Inflammatory macrophage (primary cell): Measurements from ENCODE around the gene ITPKC.
"Not testable (repeated sequence)": the region's sequence is repeated elsewhere in the genome, so short reads cannot be mapped to it uniquely, and the experiment has no call there.

Source experiments
- DNase-seq, 2 donors: peaks; one replicate each; pipeline ENCODE4 v3.0.0-alpha.2; 2020 to 2022

ITPKC gene

DNA sequence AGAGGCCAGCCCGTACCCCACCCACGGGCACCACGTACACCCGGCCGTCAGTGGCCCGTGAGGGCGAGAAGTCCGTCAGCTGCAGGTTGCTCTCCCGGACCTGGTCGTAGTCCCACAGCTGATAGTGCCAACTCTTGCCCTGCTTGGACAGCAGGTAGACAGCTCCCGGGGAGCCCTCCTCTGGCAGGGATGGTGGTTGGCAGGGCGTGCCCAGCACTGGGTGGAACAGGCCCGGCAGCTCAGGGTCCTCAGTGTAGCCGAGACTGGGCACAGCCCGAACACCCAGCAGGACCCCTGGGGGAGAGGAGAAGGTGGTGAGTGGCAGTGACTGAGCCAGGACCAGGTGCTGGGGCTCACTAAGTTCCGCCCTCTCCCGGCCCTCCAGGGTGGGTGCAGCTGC, 25.6 kb downstream of the ITPKC start:
- no peak for DNase-seq

DNA sequence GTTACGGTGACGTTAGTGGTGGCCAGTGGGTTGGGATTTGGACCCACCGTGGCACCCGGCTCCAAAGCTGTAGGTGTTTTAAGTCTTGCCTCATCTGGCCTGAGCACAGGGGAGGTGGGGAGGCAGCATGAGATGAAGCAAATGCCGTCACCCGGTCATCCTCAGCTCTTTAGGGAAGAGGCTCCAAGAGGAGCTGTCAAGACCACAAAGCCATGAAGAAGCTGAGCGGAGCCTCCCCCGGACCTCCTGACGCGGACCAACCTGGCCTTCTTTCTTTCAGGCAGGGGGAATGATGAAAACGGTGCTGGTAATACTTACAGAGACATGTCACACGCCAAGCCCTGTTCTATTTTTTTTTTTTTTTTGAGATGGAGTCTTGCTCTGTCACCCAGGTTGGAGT, 26.0 kb downstream of the ITPKC start:
- peak in 1 of 2 donors; percentile 60 for DNase-seq

DNA sequence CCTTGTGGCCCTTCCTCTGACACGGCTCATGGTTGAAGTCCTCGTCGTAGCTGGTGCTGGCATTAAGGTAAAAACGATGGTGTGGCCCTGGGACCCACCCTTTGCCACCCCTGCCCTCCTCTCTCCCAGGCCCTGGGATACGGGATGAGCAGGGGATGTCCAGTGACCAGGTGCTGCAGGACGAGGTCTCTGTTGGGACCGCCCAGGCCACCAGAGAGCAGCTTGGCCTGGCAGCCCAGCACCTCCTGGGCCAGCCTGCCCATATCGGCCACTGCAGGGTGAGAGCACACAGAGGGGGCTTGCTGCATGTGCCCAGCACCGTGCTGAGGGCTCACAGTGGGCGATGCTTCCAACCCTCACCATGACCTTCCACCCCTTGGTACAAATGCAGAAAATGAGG, 27.0 kb downstream of the ITPKC start:
- no peak for DNase-seq

DNA sequence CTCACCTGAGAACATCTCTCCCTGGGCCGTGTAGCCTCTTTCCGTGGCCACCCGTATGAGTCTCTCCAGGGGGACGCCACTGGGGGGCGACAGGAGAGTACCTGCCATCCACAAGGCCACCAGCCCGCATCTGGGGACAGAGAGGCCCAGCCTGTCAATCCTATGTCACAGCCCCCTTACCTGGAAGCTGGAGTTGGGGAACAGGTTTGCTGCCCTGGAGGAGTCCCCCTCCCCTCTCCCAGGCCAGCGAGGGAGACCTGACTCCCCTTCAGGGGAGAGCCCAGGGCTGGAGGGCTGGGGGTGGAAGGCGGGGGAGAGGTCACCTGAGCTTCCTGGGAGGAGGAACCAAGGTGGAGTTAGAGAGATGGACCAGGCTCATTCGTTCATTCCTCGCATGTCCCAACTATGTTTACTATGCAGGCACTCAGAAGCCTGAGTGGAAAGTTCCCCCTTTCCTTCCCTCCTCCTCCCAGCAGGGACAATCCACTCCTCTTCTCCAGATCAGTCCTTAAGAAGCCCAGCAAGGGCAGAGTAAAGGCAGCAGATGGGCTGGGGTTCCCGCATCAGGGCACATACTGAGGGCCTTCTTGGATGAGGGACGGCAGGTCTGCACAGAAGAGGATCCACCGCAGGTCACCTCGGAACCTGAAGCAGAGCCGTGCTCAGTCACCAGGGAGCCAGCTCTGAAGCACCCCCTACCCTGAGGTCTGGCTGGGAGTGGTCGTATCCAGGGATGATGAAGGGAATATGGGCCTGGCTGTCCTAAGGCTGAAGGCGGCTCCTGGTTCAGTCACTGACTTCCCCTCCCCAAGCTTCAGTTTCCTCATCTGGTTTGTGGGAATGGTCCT, 27.9 kb downstream of the ITPKC start:
- no peak for DNase-seq

DNA sequence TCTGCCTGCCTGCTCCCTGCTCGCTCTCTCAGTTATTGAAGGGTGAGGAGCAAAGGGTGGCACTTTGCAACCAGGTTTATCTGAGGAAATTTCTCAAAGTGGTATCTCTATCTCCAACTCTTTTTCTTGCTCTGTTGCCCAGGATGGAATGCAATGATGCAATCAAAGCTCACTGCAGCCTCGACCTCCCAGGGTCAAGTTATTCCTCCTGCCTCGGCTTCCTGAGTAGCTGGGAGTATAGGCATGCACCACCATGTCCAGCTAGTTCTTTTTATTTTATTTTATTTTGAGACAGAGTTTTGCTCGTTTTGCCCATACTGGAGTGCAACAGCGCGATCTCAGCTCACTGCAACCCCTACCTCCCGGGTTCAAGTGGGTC, 28.5 kb downstream of the ITPKC start:
- no peak for DNase-seq

DNA sequence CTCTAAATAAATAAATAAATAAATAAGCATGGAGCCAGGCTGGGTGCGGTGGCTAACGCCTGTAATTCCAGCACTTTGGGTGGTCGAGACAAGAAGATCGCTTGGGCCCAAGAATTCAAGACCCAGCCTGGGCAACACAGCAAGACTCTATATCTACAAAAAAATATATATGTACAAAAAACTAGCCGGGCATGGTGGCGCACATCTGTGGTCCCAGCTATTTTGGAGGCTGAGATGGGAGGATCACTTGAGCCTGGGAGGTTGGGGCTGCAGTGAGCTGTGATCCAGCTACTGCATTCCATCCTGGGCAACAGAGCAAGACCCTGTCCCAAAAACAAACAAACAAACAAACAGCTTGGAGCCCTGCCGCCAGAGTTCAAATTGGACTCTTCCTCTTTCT, 30.6 kb downstream of the ITPKC start:
- DNase-seq, result no peak

DNA sequence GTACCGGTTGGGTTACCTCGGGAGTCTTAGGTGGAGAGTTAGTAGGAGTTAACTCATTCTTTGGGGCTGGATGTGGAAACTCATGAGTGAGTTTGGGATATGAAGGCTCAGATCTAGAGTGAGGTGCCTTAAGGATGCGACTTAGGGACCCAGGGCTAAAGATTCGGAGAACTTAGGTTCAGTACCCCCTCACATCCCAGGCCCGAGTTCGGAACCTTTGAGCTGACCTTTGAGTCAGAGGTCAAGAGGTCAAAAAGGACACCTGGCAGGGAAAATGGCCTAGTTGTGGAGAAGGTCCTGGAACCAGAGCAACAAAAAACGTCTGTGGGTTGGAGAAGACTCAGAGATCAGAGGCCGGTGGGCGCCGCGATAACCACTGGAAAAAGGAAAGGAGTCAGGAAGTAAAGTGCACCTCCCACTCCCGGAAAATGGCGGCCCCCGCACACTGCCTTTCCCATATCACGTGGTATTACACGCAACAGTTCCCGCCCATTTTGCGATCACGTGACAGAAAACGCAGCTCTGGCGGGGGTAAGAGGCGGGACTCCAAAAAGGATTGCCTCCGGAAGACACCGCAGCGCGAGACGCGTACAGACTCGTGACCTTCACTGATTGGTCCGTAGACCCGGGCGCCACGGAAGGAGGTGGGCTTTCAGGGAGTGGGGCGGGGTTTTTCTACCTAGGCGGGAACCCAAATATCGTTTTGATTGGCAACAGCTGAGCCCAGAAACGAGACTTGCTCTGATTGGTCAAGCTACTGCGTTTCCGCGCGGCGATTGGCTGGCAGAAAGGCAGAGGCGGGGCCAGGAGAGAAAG, 33.4 kb downstream of the ITPKC start, which contains the start of gene ACTMAP:
TSS of gene ACTMAP (minus strand) at position 420 of the 816 bp plus-strand sequence. CDS start 674 bp downstream, outside the sequence.
- peak; percentile 100 for DNase-seq

DNA sequence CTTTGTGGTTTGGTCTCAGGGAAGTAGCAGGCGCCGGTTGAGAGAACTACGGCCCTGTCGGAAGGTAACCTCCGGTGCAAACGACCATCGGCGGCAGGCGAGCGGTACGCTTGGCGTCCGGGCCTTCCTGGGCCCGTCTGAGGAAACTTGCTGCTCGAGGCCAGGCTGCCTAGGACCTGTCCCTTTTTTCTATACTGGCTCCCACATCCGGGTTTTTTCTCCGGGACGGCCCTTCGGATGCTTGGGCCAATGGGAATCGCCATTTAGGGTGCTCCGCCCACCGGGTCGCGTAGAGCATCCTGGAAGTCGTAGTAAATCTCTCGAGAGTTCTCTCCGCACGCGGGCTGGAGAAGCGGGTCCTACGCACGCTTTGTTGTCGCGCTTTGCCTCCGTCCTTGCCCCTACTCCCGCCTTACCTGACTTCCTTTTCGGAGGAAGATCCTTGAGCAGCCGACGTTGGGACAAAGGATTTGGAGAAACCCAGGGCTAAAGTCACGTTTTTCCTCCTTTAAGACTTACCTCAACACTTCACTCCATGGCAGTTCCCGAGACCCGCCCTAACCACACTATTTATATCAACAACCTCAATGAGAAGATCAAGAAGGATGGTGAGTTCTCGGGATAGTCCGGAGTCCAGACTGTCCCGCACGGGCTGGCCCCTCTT, 34.1 kb downstream of the ITPKC start, which contains the start of gene SNRPA:
TSS of gene SNRPA (plus strand) at position 330 of the 664 bp plus-strand sequence. CDS start at position 536, 206 bp downstream.
- peak; percentile 98 to 99 for DNase-seq

DNA sequence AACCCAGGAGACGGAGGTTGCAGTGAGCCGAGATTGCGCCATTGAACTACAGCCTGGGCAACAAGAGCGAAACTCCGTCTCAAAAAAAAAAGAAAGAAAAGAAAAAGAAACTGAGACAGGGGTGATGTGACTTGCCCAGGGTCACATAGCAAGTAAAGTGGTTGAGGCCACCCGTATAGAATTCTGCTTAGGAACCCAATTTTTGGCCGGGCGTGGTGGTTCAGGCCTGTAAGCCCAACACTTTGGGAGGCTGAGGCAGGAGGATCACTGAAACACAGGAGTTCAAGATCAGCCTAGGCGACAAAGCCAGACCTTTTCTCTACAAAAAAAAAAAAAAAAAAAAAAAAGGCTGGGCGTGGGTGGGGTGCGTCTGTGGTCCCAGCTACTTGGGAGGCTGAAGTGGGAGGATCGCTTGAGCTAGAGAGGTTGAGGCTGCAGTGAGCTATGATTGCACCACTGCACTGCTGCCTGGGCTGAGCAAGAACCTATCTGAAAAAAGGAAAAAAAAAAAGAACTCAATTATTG, 35.4 kb downstream of the ITPKC start:
- DNase-seq, result peak in 1 of 2 donors; percentile 43

DNA sequence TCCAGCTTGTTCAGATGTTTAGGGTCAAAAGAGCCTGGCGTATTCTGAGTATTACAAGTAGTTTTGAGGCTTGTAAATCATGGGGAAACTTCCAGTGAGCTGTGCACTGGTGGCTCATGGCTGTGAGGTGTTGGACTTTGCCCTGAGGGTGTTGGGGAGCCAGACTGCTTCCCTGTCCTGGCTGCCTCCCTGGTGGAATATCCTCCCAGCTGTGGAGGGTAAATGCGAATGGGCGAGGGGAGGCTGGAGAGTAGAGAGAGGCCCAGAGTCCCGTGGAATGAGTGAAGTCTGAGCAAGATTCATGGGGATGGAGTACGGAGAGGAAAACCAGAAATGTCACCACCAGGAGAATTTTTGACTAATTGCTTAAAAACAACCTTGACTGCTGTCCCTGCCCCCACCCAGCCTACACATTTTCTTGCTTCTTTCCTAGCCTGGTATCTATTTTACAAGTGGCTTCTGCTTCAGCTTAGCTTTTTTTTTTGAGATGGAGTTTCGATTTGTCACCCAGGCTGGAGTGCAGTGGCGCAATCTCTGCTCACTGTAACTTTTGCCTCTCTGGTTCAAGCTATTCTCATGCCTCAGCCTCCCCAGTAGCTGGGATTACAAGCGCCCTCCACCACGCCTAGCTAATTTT, 37.8 kb downstream of the ITPKC start:
- DNase-seq, result peak; percentile 66 to 85

DNA sequence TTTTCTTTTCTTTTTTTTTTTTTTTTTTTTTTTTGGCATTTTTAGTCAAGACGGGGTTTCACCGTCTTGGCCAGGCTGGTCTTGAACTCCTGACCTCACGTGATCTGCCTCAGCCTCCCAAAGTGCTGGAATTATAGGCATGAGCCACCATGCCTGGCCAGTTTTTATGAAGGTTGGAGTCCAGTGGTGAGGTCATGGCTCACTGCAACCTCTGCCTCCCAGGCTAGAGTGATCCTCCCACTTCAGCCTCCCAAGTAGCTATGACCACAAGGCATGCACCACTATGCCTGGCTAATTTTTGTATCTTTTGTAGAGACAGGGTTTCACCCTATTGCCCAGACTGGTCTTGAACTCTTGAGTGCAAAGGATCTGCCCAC, 38.3 kb downstream of the ITPKC start:
- DNase-seq, result peak in 1 of 2 donors; percentile 20

DNA sequence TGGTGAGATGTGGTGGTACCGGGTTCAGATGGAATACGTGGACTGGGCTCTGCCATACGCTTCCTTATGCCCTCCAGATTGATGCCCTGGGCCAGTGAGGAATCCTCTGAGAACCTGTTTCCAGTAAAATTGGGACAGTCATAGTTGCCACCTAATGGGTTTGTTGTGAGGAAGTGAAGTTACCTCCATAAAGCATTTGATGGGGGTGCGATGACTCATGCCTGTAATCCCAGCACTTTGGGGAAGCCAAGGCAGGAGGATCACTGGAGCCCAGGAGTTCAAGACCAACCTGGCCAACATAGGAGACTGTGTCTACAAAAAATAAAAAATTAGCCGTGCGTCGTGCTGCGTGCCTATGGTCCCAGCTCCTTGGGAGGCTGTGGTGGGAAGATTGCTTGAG, 38.9 kb downstream of the ITPKC start:
- DNase-seq, result no peak

DNA sequence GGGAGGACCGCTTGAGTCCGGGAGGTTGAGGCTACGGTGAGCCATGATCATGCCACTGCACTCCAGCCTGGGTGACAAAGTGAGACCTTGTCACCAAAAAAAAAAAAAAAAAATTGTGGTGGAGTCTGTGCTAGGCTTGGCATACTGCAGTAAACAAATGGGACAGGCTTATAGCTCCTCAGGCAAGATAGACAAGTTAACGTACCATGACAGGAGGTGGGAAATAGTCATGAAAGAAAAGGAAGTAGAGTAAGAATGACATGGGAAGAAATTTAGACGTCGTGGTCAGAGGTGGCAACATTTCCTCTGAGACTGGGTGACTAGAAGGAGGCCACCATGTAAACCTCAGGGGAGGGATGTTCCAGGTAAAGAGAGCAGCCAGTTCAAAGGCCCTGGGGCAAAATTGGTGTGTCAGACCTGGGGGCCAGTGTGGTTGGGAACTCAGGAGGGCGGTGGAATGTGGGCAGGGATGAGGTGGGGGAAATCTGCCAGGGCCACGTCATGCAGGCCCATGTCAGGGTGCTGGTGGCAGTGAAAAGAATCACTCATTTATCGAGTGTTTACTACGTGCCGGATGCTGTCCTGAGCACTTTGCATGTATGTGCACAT, 39.7 kb downstream of the ITPKC start:
- no peak for DNase-seq

DNA sequence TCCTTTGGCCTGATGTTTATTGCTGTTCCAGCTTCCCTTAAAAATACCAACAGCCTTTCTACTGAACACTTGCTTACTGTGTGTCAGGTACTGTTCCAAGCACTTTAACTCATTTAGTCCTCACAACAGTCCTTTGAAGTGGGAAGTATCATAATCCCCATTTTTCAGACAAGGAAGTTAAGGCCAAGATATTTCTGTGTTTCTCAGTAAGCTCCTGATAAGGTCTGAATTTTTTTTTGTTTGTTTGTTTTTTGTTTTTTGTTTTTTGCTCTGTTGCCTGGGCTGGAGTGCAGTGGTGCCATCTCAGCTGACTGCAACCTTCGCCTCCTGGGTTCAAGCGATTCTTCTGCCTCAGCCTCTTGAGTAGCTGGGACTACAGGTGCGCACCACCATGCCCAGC, 41.6 kb downstream of the ITPKC start:
- no peak for DNase-seq

DNA sequence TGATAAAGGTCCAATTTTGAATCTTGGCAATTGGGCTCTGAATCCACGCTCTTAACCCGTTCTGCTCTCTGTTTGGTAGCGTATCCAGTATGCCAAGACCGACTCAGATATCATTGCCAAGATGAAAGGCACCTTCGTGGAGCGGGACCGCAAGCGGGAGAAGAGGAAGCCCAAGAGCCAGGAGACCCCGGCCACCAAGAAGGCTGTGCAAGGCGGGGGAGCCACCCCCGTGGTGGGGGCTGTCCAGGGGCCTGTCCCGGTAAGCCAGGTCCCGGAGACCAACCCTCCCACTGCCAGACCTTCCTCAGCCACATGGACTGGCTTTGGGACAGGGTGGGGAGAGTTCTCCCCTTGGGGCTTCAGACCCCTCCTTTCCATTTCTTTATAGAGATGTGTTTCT, 42.4 kb downstream of the ITPKC start:
- no peak for DNase-seq

DNA sequence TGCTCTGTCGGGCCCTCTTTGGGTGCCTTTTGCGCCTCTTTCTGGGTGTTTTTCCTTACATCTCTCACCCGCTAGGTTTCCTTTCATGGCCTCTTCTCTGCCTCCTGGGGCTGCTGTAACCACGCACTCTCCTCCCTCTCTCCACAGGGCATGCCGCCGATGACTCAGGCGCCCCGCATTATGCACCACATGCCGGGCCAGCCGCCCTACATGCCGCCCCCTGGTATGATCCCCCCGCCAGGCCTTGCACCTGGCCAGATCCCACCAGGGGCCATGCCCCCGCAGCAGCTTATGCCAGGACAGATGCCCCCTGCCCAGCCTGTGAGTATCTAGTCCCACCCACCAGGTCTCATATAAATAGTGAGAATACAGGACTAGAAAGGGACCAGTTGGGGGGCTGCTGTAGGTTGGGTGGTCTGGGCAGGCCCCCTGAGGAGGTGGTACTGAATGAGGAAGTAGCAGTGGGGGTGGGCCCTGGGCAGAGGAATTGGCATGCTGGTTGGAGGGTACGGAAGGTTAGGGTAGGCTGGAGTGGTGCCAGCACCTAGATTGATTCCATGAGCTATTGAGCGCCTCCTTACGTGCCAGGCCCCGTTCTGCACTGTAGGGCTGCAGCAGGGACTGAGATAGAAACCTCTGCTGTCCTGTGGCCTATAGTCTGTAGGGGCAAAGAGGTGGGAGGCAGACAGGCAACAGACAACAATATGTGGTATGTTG, 46.0 kb downstream of the ITPKC start:
- no peak for DNase-seq

DNA sequence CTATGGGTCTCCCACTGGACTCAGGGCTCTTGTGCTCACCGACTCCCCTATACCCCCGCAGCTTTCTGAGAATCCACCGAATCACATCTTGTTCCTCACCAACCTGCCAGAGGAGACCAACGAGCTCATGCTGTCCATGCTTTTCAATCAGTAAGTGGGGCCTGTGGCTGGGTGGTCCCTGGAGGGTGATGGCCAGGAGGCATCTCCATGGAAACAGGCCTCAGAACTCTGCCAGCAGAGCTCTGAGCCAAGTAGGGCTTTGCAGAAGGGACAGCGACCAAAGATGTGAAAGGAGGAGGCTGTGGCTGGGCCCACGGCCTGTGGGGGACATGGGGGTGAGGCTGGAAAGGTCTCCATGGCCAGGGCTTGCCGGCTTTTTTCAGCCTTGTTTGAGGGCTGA, 46.6 kb downstream of the ITPKC start:
- DNase-seq, result no peak

DNA sequence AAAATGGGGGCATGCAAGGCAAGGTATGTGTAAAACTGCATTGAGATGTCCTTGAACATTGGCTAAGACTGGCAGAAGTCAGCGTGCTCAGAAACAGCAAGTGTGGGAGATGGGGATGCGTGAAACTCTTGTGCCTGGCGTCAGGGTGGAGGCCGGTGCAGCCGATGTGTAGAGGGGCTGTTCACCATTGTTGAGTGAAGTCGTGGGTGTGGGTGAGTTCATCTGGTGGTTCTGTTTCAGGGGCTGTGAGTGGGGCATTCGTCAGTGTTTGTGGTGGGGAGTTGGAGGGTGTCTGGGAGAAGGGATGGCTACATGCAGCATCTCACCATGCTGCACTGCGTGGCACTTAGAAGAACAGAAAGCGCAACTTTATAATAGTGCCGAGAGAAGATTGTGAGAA, 47.1 kb downstream of the ITPKC start:
- no peak for DNase-seq

DNA sequence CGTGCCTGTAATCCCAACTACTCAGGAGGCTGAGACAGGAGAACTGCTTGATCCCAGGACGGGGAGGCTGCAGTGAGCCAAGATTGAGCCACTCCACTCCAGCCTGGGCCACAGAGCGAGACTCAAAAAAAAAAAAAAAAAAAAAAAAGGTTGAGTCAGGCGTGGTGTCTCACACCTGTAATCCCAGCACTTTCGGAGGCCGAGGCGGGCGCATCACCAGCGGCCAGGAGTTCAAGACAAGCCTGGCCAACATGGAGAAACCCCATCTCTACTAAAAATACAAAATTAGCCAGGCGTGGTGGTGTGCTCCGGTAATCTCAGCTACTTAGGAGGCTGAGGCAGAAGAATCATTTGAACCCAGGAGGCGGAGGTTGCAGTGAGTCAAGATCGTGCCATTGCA, 49.5 kb downstream of the ITPKC start:
- DNase-seq, result not testable (repeated sequence)

DNA sequence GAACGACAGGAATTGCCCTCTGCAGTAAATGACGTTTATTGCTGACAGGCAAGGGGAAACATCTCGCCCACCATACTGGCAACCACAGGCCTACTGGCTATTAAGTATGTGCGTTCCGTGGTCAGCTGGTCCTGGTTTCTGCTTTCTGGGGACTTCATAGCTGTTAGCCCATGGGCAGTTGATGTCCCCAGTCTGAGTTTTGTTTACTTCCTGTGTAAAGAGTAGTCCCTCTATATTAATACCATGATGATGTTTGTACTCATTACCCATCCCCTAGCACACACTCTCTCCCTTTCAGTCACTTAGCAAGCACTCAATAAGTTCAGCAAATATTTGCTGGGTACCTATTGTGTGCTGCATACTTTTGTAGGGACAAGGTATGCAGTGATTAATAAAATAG, 52.0 kb downstream of the ITPKC start:
- peak; percentile 28 to 54 for DNase-seq
